Measurements from ENCODE around the gene KIF20A. TPM values are rescaled to one million over a fixed set of nuclear protein-coding genes. Genes with fewer than 3 reads are reported as not detected.

The KIF20A gene
- total and polyA plus RNA-seq, 4 experiments from 2014 or later, result not detected

DNA sequence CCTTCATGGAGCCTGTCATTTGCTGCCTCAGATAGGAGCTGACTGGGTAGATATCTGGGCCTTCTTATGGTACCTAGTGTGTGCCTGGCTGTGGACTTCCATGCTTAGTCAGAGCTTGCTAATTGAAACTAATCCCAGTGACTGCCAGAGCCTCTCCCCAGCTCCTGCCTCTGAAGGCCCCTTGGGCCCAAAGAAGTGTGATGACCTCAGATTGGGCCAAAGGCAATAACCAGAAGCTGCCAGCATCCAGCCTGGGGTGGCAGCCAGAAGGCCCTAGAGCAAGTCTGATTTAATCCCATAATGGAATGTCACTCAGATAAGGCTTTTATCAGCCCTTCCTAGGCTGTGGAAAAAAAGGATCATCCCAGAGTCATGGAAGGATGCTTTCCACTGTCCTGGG is 51.3 kb downstream of the KIF20A start:
- no peak overlapping the region for H3K4me3 Mint-ChIP-seq
- Histone ChIP-seq H3K27me3 (ENCODE audit: insufficient read depth, low read length) (no peaks in the 10 kb centered on the region), H3K4me1 (ENCODE audit: insufficient read depth, low read length) (no peaks in the 10 kb centered on the region), H3K4me3 (ENCODE audit: low read length in 2 of 2) (no peak overlapping the region), H3K27ac (ENCODE audit: low read depth, low read length) (no peak overlapping the region), H3K36me3 (ENCODE audit: insufficient read depth, low read length) (no peaks in the 10 kb centered on the region), H3K9me3 (ENCODE audit: control insufficient read depth in 1 of 2, low read length in 2 of 2) (peaks cover 0 to 4% of the 10 kb centered on the region in 2 donors)
- no peaks in the 10 kb centered on the region for H3K4me1 Mint-ChIP-seq
- DNase-seq, result no peak
- CTCF ChIA-PET (ENCODE audit: partially characterized antibody), result interaction anchor here (1.3 kb wide), 1 partner anchor 13 kb away, joined by 3 read pairs; no protein-coding TSS in a partner anchor
- H3K27me3 Mint-ChIP-seq, result peaks cover 9 to 11% of the 10 kb centered on the region in 2 donors
- no peaks in the 10 kb centered on the region for H3K36me3 Mint-ChIP-seq
- POLR2A ChIA-PET (ENCODE audit: partially characterized antibody), result interaction anchor here (0.7 kb wide), 1 partner anchor 358 kb away, joined by 3 read pairs; no protein-coding TSS in a partner anchor
- H3K9me3 Mint-ChIP-seq, result peaks cover 0 to 13% (median 7%) of the 10 kb centered on the region in 8 donors
- intact Hi-C loops (cut with micrococcal nuclease), result loop anchor here (5.0 kb wide), 1 partner anchor 67 kb away; no protein-coding TSS in a partner anchor
- H3K27ac Mint-ChIP-seq, result no peak overlapping the region

DNA sequence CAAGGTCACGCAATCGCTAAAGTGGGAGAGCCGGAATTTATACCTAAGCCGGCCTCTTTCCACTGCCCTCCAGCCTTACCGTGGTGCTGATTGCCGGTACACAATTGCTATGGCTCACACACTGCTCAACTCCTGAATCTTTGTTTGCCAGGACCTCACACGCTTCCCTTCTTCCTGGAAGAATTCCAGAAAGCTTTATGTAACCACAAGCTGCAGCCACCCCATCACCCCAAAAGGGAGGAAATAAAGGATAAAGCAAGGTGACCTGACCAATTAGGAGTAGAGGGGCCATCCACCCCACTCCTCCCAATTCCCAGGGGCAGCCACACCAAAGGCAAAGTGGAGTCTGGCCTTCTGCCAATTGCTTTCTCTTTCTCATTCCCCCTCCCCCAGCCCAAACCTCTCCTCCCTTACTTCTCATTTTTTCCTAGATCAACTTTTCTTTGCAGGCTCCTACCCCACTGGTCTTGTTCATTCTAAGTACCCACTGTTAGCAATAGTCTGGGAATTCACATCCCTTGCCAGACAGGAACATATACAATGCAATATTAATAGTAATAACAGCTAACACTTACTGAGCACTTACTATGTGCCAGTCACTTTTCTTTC is 52.2 kb downstream of the KIF20A start:
- no peaks in the 10 kb centered on the region for H3K4me1 Mint-ChIP-seq
- H3K27me3 ChIP-seq (ENCODE audit: insufficient read depth, low read length), result no peaks in the 10 kb centered on the region
- peaks cover 0 to 2% of the 10 kb centered on the region in 2 donors for H3K9me3 ChIP-seq (ENCODE audit: control insufficient read depth in 1 of 2, low read length in 2 of 2)
- H3K9me3 Mint-ChIP-seq, result peaks cover 0 to 7% (median 3%) of the 10 kb centered on the region in 8 donors
- ChIA-PET POLR2A (ENCODE audit: partially characterized antibody) (no interaction called here), CTCF (ENCODE audit: partially characterized antibody) (interaction anchor here (1.3 to 1.5 kb wide), 2 partner anchors 14 to 15 kb away, joined by 3 read pairs; no protein-coding TSS in a partner anchor)
- H3K4me3 Mint-ChIP-seq, result no peak overlapping the region
- H3K4me1 ChIP-seq (ENCODE audit: insufficient read depth, low read length), result no peaks in the 10 kb centered on the region
- H3K27ac ChIP-seq (ENCODE audit: low read depth, low read length), result no peak overlapping the region
- no peaks in the 10 kb centered on the region for H3K36me3 ChIP-seq (ENCODE audit: insufficient read depth, low read length)
- H3K4me3 ChIP-seq (ENCODE audit: low read length in 2 of 2), result no peak overlapping the region
- no peak for DNase-seq
- no peak overlapping the region for H3K27ac Mint-ChIP-seq
- peaks cover 7 to 13% of the 10 kb centered on the region in 2 donors for H3K27me3 Mint-ChIP-seq
- no peaks in the 10 kb centered on the region for H3K36me3 Mint-ChIP-seq
- intact Hi-C loops (cut with micrococcal nuclease), result loop anchor here (5.0 kb wide), 1 partner anchor 66 kb away; no protein-coding TSS in a partner anchor

DNA sequence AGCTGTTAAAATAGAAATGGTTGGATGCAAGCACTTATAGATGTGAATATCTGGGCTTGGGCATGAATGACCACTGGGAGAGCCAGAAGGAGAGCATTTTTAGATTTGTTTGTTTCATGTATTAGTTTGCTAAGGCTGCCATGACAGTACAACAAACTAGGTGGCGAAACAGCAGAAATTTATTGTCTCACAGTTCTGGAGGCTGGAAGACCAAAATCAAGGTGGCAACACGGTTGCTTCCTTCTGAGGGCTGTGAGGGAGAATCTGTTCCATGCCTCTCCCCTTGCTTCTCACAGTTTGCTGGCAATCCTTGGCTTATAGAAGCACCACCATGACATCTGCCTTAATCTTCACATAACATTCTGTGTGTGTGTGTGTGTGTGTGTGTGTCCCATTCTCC is 54.4 kb downstream of the KIF20A start:
- POLR2A ChIA-PET (ENCODE audit: partially characterized antibody), result no interaction called here

DNA sequence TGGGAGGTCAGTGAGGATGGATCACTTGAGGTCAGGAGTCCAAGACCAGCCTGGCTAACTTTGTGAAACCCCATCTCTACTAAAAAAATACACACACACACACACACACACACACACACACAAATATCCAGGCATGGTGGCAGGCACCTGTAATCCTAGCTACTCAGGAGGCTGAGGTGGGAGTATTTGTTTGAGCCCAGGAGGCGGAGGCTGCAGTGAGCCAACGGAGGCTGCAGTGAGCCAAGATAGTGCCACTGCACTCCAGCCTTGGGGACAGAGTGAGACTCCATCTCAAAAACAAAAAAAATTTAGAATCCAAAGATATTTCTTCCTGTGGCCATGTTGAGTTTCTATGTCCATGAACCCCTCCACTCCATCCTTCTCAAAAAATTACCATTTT is 55.7 kb downstream of the KIF20A start:
- no peaks in the 10 kb centered on the region for H3K9me3 Mint-ChIP-seq
- intact Hi-C loops (cut with micrococcal nuclease), result loop anchor here (5.0 kb wide), 1 partner anchor 63 kb away; no protein-coding TSS in a partner anchor

More for the DNA sequence above, 54.4 kb downstream of the KIF20A start:
- CTCF ChIA-PET (ENCODE audit: partially characterized antibody), result no interaction called here
- H3K4me3 Mint-ChIP-seq, result no peak overlapping the region
- H3K36me3 Mint-ChIP-seq, result no peaks in the 10 kb centered on the region
- peaks cover 14 to 18% of the 10 kb centered on the region in 2 donors for H3K27me3 Mint-ChIP-seq
- H3K4me3 ChIP-seq (ENCODE audit: low read length in 2 of 2), result no peak overlapping the region
- no peaks in the 10 kb centered on the region for H3K9me3 ChIP-seq (ENCODE audit: control insufficient read depth in 1 of 2, low read length in 2 of 2)
- no peaks in the 10 kb centered on the region for H3K4me1 Mint-ChIP-seq
- intact Hi-C loops (cut with micrococcal nuclease), result loop anchor here (5.0 kb wide), 1 partner anchor 64 kb away; no protein-coding TSS in a partner anchor
- H3K27ac Mint-ChIP-seq, result no peak overlapping the region
- H3K27me3 ChIP-seq (ENCODE audit: insufficient read depth, low read length), result no peaks in the 10 kb centered on the region
- no peak for DNase-seq
- H3K27ac ChIP-seq (ENCODE audit: low read depth, low read length), result no peak overlapping the region
- no peaks in the 10 kb centered on the region for H3K36me3 ChIP-seq (ENCODE audit: insufficient read depth, low read length)
- H3K4me1 ChIP-seq (ENCODE audit: insufficient read depth, low read length), result no peaks in the 10 kb centered on the region
- peaks cover 0 to 2% (median 0%) of the 10 kb centered on the region in 8 donors for H3K9me3 Mint-ChIP-seq

More for the DNA sequence above, 55.7 kb downstream of the KIF20A start:
- Histone ChIP-seq H3K4me3 (ENCODE audit: low read length in 2 of 2) (no peak overlapping the region), H3K9me3 (ENCODE audit: control insufficient read depth in 1 of 2, low read length in 2 of 2) (no peaks in the 10 kb centered on the region), H3K36me3 (ENCODE audit: insufficient read depth, low read length) (no peaks in the 10 kb centered on the region), H3K27me3 (ENCODE audit: insufficient read depth, low read length) (no peaks in the 10 kb centered on the region), H3K4me1 (ENCODE audit: insufficient read depth, low read length) (no peaks in the 10 kb centered on the region), H3K27ac (ENCODE audit: low read depth, low read length) (no peak overlapping the region)
- Mint-ChIP-seq H3K27me3 (peaks cover 21 to 24% of the 10 kb centered on the region in 2 donors), H3K36me3 (no peaks in the 10 kb centered on the region), H3K27ac (peak overlapping the region in 1 of 7 donors; percentile 55), H3K4me1 (no peaks in the 10 kb centered on the region), H3K4me3 (no peak overlapping the region)
- no peak for DNase-seq
- POLR2A ChIA-PET (ENCODE audit: partially characterized antibody), result no interaction called here
- CTCF ChIA-PET (ENCODE audit: partially characterized antibody), result no interaction called here

Other genes with a start within 250 kb of the KIF20A start
- gene FAM13B, start 146.0 kb upstream of the KIF20A start, total RNA-seq, result 10 to 100 TPM; 63.3 to 66.6 TPM
- 10 to 100 TPM; 14.4 to 27.7 TPM for gene FAM13B, start 146.0 kb upstream of the KIF20A start, polyA plus RNA-seq
- not detected for gene WNT8A, start 95.1 kb upstream of the KIF20A start, total RNA-seq
- gene WNT8A, start 95.1 kb upstream of the KIF20A start, polyA plus RNA-seq, result under 1 TPM in 1 of 2 donors, not detected in 1; 0.22 TPM
- not detected for gene NME5, start 39.7 kb upstream of the KIF20A start, total RNA-seq
- not detected for gene NME5, start 39.7 kb upstream of the KIF20A start, polyA plus RNA-seq
- 10 to 100 TPM; 93.7 to 97.3 TPM for gene BRD8, start 482 bp upstream of the KIF20A start, total RNA-seq
- 10 to 100 TPM; 18.4 to 28.4 TPM for gene BRD8, start 482 bp upstream of the KIF20A start, polyA plus RNA-seq
- gene CDC23, start 34.2 kb downstream of the KIF20A start, total RNA-seq, result 10 to 100 TPM; 31.9 to 32.5 TPM
- gene CDC23, start 34.2 kb downstream of the KIF20A start, polyA plus RNA-seq, result 10 to 100 TPM; 25.5 to 26.3 TPM
- not detected for gene GFRA3, start 95.5 kb downstream of the KIF20A start, total RNA-seq
- not detected for gene GFRA3, start 95.5 kb downstream of the KIF20A start, polyA plus RNA-seq
- gene CDC25C, start 152.7 kb downstream of the KIF20A start, total RNA-seq, result not detected
- not detected for gene CDC25C, start 152.7 kb downstream of the KIF20A start, polyA plus RNA-seq
- gene FAM53C, start 159.2 kb downstream of the KIF20A start, total RNA-seq, result 10 to 100 TPM; 19.3 to 20.4 TPM
- gene FAM53C, start 159.2 kb downstream of the KIF20A start, polyA plus RNA-seq, result 10 to 100 TPM; 17.2 to 18.9 TPM
- 10 to 100 TPM; 84.7 to 85.6 TPM for gene KDM3B, start 173.6 kb downstream of the KIF20A start, total RNA-seq
- 10 to 100 TPM in 1 of 2 donors, 1 to 10 TPM in 1; 4.1 to 16.7 TPM for gene KDM3B, start 173.6 kb downstream of the KIF20A start, polyA plus RNA-seq